ENCODE data around the gene PANK4. TPM values are rescaled to one million over a fixed set of nuclear protein-coding genes. Genes with fewer than 3 reads are reported as not detected.

PANK4 gene
- total and polyA plus RNA-seq, 12 donors: 26.1 to 56.4 (median 34.5) TPM

- H3K27ac ChIP-seq: no peak overlapping the region
- ATAC-seq (no peak), DNase-seq (no peak)
- peaks cover 0 to 11% (median 0%) of the 10 kb centered on the region in 7 donors for H3K27me3 ChIP-seq
- H3K9me3 ChIP-seq: no peaks in the 10 kb centered on the region
- TF ChIP-seq CTCF (IDR thresholded peaks at IDR 0.05): no peak
- H3K4me3 ChIP-seq: no peak overlapping the region
- no peaks in the 10 kb centered on the region for H3K36me3 ChIP-seq
- H3K4me1 ChIP-seq: no peaks in the 10 kb centered on the region
- intact Hi-C loops (cut with DNase I): no loop called here
- WGBS, 2 donors: 69 to 70% methylated on average over 10 of the region's 10 CpGs
These were observed 44.5 kb downstream of the PANK4 start for GRCh38 chr1:2481885-2482284.

- DNase-seq: no peak
- Histone ChIP-seq H3K27ac (no peak overlapping the region), H3K4me1 (no peaks in the 10 kb centered on the region), H3K27me3 (peaks cover 0 to 12% (median 5%) of the 10 kb centered on the region in 7 donors), H3K4me3 (no peak overlapping the region), H3K9me3 (no peaks in the 10 kb centered on the region), H3K36me3 (no peaks in the 10 kb centered on the region)
- no peak for TF ChIP-seq CTCF (IDR thresholded peaks at IDR 0.05)
- ATAC-seq: no peak
- WGBS, 2 donors: 90 to 94% methylated on average over 12 of the region's 12 CpGs
- intact Hi-C loops (cut with DNase I): no loop called here
These were observed 45.4 kb downstream of the PANK4 start for GRCh38 chr1:2480986-2481364.

GRCh38 chr1:2480236-2480985, 46.0 kb downstream of the PANK4 start:
- H3K27ac ChIP-seq: no peak overlapping the region
- peaks cover 0 to under 1% (median 0%) of the 10 kb centered on the region in 9 donors for H3K4me1 ChIP-seq
- no peak overlapping the region for H3K4me3 ChIP-seq
- 79 to 82% methylated on average over 18 of the region's 18 CpGs for WGBS, 2 donors
- no peaks in the 10 kb centered on the region for H3K36me3 ChIP-seq
- no peak for DNase-seq
- H3K27me3 ChIP-seq: peaks cover 0 to 12% (median 5%) of the 10 kb centered on the region in 7 donors
- no peak for ATAC-seq
- TF ChIP-seq CTCF (IDR thresholded peaks at IDR 0.05): no peak
- intact Hi-C loops (cut with DNase I): no loop called here
- H3K9me3 ChIP-seq: no peaks in the 10 kb centered on the region

DNA sequence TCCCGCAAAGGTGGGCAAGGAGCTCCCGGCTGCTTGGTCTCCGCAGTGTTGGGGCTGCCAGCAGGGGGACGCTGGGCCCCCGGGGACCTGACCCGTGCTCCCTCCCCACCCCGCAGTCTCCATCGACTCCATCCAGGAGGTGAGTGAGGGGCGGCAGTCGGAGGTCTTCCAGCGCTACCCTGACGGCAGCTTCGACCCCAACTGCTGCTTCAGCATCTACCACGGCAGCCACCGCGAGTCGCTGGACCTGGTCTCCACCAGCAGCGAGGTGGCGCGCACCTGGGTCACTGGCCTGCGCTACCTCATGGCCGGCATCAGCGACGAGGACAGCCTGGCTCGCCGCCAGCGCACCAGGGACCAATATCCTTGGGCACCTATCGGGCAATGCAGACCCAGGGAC, 46.8 kb downstream of the PANK4 start:
- Histone ChIP-seq H3K36me3 (no peaks in the 10 kb centered on the region), H3K9me3 (no peaks in the 10 kb centered on the region), H3K4me3 (no peak overlapping the region), H3K4me1 (peaks cover 0 to 8% (median 0%) of the 10 kb centered on the region in 9 donors), H3K27me3 (peaks cover 0 to 13% (median 5%) of the 10 kb centered on the region in 7 donors), H3K27ac (no peak overlapping the region)
- ATAC-seq (no peak), DNase-seq (no peak)
- no peak for TF ChIP-seq CTCF (IDR thresholded peaks at IDR 0.05)
- intact Hi-C loops (cut with DNase I): no loop called here
- 85 to 87% methylated on average over 28 of the region's 28 CpGs for WGBS, 2 donors

Measured in heart right ventricle (tissue), 16 donors.